Adrenal gland (tissue), 12 donors: ENCODE measurements around the gene LSM4. TPM values are rescaled to one million over a fixed set of nuclear protein-coding genes. Genes with fewer than 3 reads are reported as not detected.

Source experiments
- DNase-seq, 7 donors: peaks; one replicate each; pipeline ENCODE4 v3.0.0-alpha.2; 2019 to 2020
- H3K27ac ChIP-seq, 5 donors: fragments of 200-600 bp; sonication (generic) in 4 of 5; 1 replicate in 3 of 5; 2 replicates in 2 of 5; pipeline versions ENCODE4 v1.5.1 to v1.8.0; 2016 to 2020; ENCODE audit warnings: mild to moderate bottlenecking in 1 of 5
- H3K27me3 ChIP-seq: fragments of 200-600 bp; 2 replicates; pipeline ENCODE4 v1.8.0; 2021
- H3K36me3 ChIP-seq, 2 donors: fragments of 200-600 bp; replicated peaks in 1 of 2; 1 replicate in 1 of 2; 2 replicates in 1 of 2; pipeline versions ENCODE4 v1.5.1 to v1.8.0; 2018 to 2022
- H3K4me1 ChIP-seq, 2 donors: fragments of 200-600 bp; replicated peaks in 1 of 2; 1 replicate in 1 of 2; 2 replicates in 1 of 2; pipeline versions ENCODE4 v1.5.1 to v1.8.0; 2018 to 2021
- H3K4me3 ChIP-seq, 4 donors: fragments of 200-600 bp; sonication (generic) in 3 of 4; one replicate each; pipeline ENCODE4 v1.5.1; 2016 to 2018
- H3K9me3 ChIP-seq, 3 donors: fragments of 200-600 bp; sonication (generic) in 1 of 3; replicated peaks in 1 of 3; 1 replicate in 2 of 3; 2 replicates in 1 of 3; pipeline versions ENCODE4 v1.5.1 to v1.8.0; 2016 to 2021
- POLR2A ChIP-seq, 2 donors: fragments of 450-650 bp; IDR thresholded peaks; one replicate each; pipeline ENCODE4 v1.6.1; 2017; ENCODE audit warnings: antibody characterized with exemption in 2 of 2, mild to moderate bottlenecking in 2 of 2, moderate library complexity in 1 of 2
- WGBS, 4 donors: extraction: QIAGEN DNeasy Blood & Tissue Kit in 2 of 4; methylation state at CpG; one replicate each; pipeline versions ENCODE4 v1.1.5 to v1.1.7; 2013 to 2017; 5-methylcytosine and 5-hydroxymethylcytosine counted together
- intact Hi-C, 2 donors: fragments of 100-400 bp; cut with DNase I; formaldehyde crosslinking; loops; one replicate each; pipeline versions ENCODE4 v1.14.1 to v1.15.0; 2022 to 2023
- polyA plus RNA-seq, 3 donors: library from polyadenylated mRNA; stranded (reverse); fragments of 200-250 nt in 2 of 3; fragments of 350-450 nt in 1 of 3; fragmentation: Illumina TruSeq in 1 of 3; extraction: RNeasy Lipid Tissue Mini Kit (QIAGEN cat#74804) in 1 of 3; gene quantifications; one replicate each; pipeline ENCODE4 v1.2.3, GENCODE V29; 2013 to 2014
- total RNA-seq, 9 donors: library from RNA; depleted of rRNA in 4 of 9; stranded (reverse); fragments of >200 nt in 4 of 9; fragments of 120-200 nt in 1 of 9; fragmentation: NEBNext Ultra II Directional in 1 of 9; extraction: Animal tissue kit (Norgen Biotek cat#: 25700) in 1 of 9; gene quantifications; one replicate each; pipeline versions ENCODE4 v1.1.0 to v1.2.4, GENCODE V29; 2013 to 2023
- TF ChIP-seq, protein P1 (sequence below), 6 experiments: fragments of 450-650 bp in 4 of 6; fragments of 200-600 bp in 2 of 6; sonication (generic) in 1 of 6; IDR thresholded peaks; 1 replicate in 5 of 6; 2 replicates in 1 of 6; pipeline versions ENCODE4 v1.5.1 to v1.8.0; 2016 to 2021; ENCODE audit warnings: antibody characterized with exemption in 6 of 6, mild to moderate bottlenecking in 2 of 6, moderate library complexity in 1 of 6
- donor health status: healthy with polysubstance abuse.
- donor health status: Bipolar disorder and iron deficiency.
- donor health status: DM: yes; HTN: yes; CAD: no.
- donor health status: DM: no; HTN: no; CAD: no.
- donor health status: DM: no; HTN: no; CAD: no.
- donor health status: DM: yes; HTN: yes; CAD: no.

The LSM4 gene
- total and polyA plus RNA-seq, 12 donors = 105 to 290 (median 161) TPM

GRCh38 chr19:18269070-18269723 is 53.7 kb downstream of the LSM4 start:
- TF ChIP-seq, protein P1, sequence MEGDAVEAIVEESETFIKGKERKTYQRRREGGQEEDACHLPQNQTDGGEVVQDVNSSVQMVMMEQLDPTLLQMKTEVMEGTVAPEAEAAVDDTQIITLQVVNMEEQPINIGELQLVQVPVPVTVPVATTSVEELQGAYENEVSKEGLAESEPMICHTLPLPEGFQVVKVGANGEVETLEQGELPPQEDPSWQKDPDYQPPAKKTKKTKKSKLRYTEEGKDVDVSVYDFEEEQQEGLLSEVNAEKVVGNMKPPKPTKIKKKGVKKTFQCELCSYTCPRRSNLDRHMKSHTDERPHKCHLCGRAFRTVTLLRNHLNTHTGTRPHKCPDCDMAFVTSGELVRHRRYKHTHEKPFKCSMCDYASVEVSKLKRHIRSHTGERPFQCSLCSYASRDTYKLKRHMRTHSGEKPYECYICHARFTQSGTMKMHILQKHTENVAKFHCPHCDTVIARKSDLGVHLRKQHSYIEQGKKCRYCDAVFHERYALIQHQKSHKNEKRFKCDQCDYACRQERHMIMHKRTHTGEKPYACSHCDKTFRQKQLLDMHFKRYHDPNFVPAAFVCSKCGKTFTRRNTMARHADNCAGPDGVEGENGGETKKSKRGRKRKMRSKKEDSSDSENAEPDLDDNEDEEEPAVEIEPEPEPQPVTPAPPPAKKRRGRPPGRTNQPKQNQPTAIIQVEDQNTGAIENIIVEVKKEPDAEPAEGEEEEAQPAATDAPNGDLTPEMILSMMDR (IDR thresholded peaks at IDR 0.05) = no peak
- TF ChIP-seq POLR2A (IDR thresholded peaks at IDR 0.05) = no peak
- DNase-seq = no peak
- Histone ChIP-seq H3K4me1 (peaks cover 11 to 12% of the 10 kb centered on the region in 2 donors), H3K27me3 (no peaks in the 10 kb centered on the region), H3K4me3 (no peak overlapping the region), H3K36me3 (peaks cover 0 to 35% of the 10 kb centered on the region in 2 donors), H3K9me3 (no peaks in the 10 kb centered on the region), H3K27ac (no peak overlapping the region)
- intact Hi-C loops = no loop called here
- WGBS, 4 donors = 71 to 82% (median 77%) methylated on average over 2 of the region's 2 CpGs

DNA sequence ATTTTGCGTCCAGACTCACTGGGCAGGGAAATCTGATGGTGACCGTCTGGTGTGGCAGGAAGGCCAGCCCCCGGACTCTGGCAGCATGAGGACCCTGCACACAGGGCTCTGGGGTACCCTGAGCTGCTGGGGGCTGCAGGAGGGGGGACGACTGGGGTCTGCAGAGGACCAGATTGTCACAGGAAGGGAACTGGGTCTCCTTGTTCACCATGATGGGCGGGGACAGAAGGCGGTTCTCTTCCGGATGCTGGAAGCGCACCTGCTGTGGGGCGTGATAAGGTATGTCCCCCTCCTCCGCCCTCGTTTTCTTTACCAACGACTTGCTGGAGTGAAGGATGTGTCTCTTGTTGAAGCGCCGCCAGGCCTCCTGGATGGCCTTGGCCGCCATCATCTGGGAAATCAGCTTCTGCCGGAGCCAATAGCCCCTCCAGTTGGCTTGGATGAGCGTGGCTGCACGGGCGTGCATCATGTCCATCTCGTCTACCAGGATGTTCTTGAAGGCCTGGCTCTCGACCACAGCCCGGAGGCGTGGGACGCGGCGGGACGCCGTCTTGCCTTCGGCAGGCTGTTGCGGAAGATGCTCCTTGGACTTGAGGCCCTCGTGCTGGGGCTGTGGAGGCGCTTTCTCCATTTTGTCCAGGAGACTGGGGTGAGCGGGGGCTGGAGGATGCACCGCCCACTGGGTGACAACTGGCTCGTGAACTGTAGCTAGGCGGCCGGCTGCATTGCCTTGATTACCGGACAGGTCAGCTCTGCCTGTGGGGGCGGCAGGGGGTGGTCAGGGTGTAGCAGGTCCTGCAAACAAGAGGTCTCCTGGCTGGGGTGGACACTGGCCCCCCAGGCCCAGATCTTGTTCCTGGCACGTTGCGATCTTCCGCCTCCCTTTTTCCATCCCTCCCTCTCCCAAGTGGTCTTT is 55.8 kb downstream of the LSM4 start:
- DNase-seq = no peak
- WGBS, 4 donors = 87 to 94% (median 93%) methylated on average over 28 to 42 of the region's 42 CpGs
- Histone ChIP-seq H3K36me3 (peaks cover 0 to 35% of the 10 kb centered on the region in 2 donors), H3K27me3 (no peaks in the 10 kb centered on the region), H3K27ac (no peak overlapping the region), H3K4me1 (peaks cover 10 to 18% of the 10 kb centered on the region in 2 donors), H3K4me3 (no peak overlapping the region), H3K9me3 (no peaks in the 10 kb centered on the region)
- no peak for TF ChIP-seq POLR2A (IDR thresholded peaks at IDR 0.05)
- TF ChIP-seq, protein P1 (IDR thresholded peaks at IDR 0.05) = no peak
- intact Hi-C loops = no loop called here

DNA sequence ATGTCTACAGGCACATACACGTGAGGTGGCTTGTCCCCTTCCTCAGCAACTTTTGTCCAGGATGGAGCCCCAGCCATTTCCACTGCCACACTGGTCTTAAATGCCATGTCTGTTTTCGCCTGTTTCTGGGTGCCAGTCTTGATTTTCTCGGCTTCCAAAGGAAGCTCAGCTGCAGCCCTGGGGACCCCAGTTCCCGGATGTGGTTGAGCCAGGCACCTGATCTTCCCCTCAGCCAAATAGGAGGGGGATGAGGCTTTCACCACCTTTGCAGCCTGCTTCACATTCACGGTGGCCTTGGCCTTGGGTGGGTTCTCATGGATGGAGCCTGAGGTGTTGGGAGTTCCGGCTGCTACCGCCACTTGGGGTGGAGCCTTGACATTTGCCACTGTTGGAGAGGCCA is 57.3 kb downstream of the LSM4 start:
- Histone ChIP-seq H3K27me3 (no peaks in the 10 kb centered on the region), H3K4me1 (peaks cover 10 to 18% of the 10 kb centered on the region in 2 donors), H3K27ac (peak overlapping the region in 1 of 5 donors; percentile 80), H3K9me3 (no peaks in the 10 kb centered on the region), H3K36me3 (peaks cover 0 to 35% of the 10 kb centered on the region in 2 donors), H3K4me3 (no peak overlapping the region)
- TF ChIP-seq POLR2A (IDR thresholded peaks at IDR 0.05) = no peak
- TF ChIP-seq, protein P1 (IDR thresholded peaks at IDR 0.05) = no peak
- intact Hi-C loops = no loop called here
- 82 to 96% (median 88%) methylated on average over 5 to 7 of the region's 7 CpGs for WGBS, 4 donors
- no peak for DNase-seq

DNA sequence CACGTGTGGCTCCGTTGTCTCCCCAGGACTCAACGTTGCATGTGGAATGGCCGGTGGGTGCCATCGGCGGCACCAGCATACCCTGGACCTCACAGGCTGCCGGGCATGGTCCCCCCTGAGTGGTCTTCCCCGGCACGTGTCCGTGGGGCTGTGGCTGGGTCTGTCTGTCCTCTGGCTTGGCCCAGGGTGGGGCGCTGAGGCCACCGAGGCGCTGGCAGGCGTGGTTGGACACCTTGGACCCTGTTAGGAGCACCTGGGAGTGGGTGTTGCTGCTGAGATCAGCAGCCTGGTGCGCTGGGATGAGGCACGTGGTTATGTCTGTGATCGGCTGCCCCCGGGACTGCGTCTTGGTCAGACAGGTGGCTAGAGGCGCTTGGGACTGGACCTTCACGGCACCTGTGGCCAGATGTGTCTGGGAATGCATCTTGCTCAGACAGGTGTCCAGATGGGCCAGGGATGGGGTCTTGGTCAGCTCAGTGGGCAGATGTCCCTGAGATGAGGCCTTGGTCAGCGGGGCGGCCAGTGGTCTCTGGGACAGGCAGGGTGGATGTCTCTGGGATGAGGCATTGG is 57.8 kb downstream of the LSM4 start:
- Histone ChIP-seq H3K27ac (peak overlapping the region in 4 of 5 donors; percentile 46 to 80 (median 74)), H3K27me3 (no peaks in the 10 kb centered on the region), H3K4me1 (peaks cover 10 to 18% of the 10 kb centered on the region in 2 donors), H3K9me3 (no peaks in the 10 kb centered on the region), H3K4me3 (no peak overlapping the region), H3K36me3 (peaks cover 0 to 35% of the 10 kb centered on the region in 2 donors)
- no peak for TF ChIP-seq POLR2A (IDR thresholded peaks at IDR 0.05)
- TF ChIP-seq, protein P1 (IDR thresholded peaks at IDR 0.05) = no peak
- DNase-seq = peak in 1 of 7 donors; percentile 58
- intact Hi-C loops = no loop called here
- WGBS, 4 donors = 83 to 98% (median 93%) methylated on average over 8 to 23 of the region's 23 CpGs
